ENCODE measurements around the gene BTK.
"Not testable (repeated sequence)": the region's sequence is repeated elsewhere in the genome, so short reads cannot be mapped to it uniquely, and the experiment has no call there.

The BTK gene

GRCh38 chrX:101337776-101338271 lies 48.2 kb downstream of the BTK start:
- no peak for DNase-seq (ENCODE audit: low read depth in 2 of 2)

GRCh38 chrX:101334310-101334709 lies 51.7 kb downstream of the BTK start:
- DNase-seq (ENCODE audit: low read depth in 2 of 2) = not testable (repeated sequence)

- not testable (repeated sequence) for DNase-seq (ENCODE audit: low read depth in 2 of 2)
These were observed 59.4 kb downstream of the BTK start for GRCh38 chrX:101326600-101326999.

- DNase-seq (ENCODE audit: low read depth in 2 of 2) = no peak
These were observed 82.2 kb downstream of the BTK start for GRCh38 chrX:101303790-101304189.

Data from fibroblast of skin of left quadriceps (primary cell).